Psoas muscle (tissue), 8 donors: Measurements from ENCODE around the gene RANBP9. TPM values are rescaled to one million over a fixed set of nuclear protein-coding genes. Genes with fewer than 3 reads are reported as not detected.

Experiments
- ATAC-seq, 4 donors: fragments of 200-7000 bp; cut with Tn5 transposase; one replicate each; pipeline ENCODE4 v1.9.1; 2020; ENCODE audit warnings: moderate library complexity in 3 of 4, mild to moderate bottlenecking in 2 of 4
- DNase-seq, 2 donors: peaks; one replicate each; pipeline ENCODE4 v3.0.0-alpha.2; 2020
- H3K27ac ChIP-seq: fragments of 200-600 bp; one replicate; pipeline ENCODE4 v1.8.0; 2022
- H3K27me3 ChIP-seq, 3 donors: fragments of 200-600 bp in 1 of 3; one replicate each; pipeline versions ENCODE4 v1.6.1 to v1.8.0; 2013 to 2022; ENCODE audit warnings: low read length in 2 of 3, mild to moderate bottlenecking in 2 of 3, moderate library complexity in 1 of 3; ENCODE audit not compliant: insufficient read depth in 3 of 3
- H3K36me3 ChIP-seq, 2 donors: fragments of 200-600 bp in 1 of 2; one replicate each; pipeline versions ENCODE4 v1.6.1 to v1.8.0; 2013 to 2022; ENCODE audit warnings: low read depth in 1 of 2, mild to moderate bottlenecking in 1 of 2, moderate library complexity in 1 of 2; ENCODE audit not compliant: insufficient read depth in 1 of 2
- H3K4me1 ChIP-seq: fragments of 200-600 bp; one replicate; pipeline ENCODE4 v1.8.0; 2022
- H3K4me3 ChIP-seq: fragments of 200-600 bp; one replicate; pipeline ENCODE4 v1.8.0; 2022; ENCODE audit warnings: mild to moderate bottlenecking
- H3K9me3 ChIP-seq: fragments of 200-600 bp; one replicate; pipeline ENCODE4 v1.8.0; 2022
- CTCF ChIP-seq: fragments of 200-600 bp; IDR thresholded peaks from one replicate; pipeline ENCODE4 v1.8.0; 2022; ENCODE audit warnings: antibody characterized with exemption
- WGBS, 3 donors: extraction: QIAGEN DNeasy Blood & Tissue Kit; methylation state at CpG; one replicate each; pipeline versions ENCODE4 v1.1.6 to v1.1.7; 2013; 5-methylcytosine and 5-hydroxymethylcytosine counted together
- intact Hi-C, 2 donors: fragments of 100-400 bp; cut with DNase I; formaldehyde crosslinking; loops; one replicate each; pipeline versions ENCODE4 v1.11.0 to v1.14.2; 2022
- polyA plus RNA-seq, 3 donors: library from polyadenylated mRNA; stranded (reverse); fragments of 200-250 nt; gene quantifications; one replicate each; pipeline ENCODE4 v1.2.3, GENCODE V29; 2013
- total RNA-seq, 4 donors: library from RNA; stranded (reverse); fragmentation: NEBNext Ultra II Directional in 2 of 4; extraction: Animal tissue kit (Norgen Biotek cat#: 25700) in 2 of 4; gene quantifications; one replicate each; pipeline versions ENCODE4 v1.2.1 to v1.2.4, GENCODE V29; 2021 to 2023
- donor health status: healthy with polysubstance abuse.
- donor health status: DM: no; HTN: no; CAD: no; lungs with moderate emphysema.
- donor health status: Bipolar disorder and iron deficiency.
- donor health status: healthy.
- donor health status: DM: yes; HTN: yes; CAD: no.
- donor health status: DM: no; HTN: no; CAD: no.
- donor health status: DM: no; HTN: no; CAD: no.
- donor health status: DM: yes; HTN: yes; CAD: no.

Gene RANBP9
- total and polyA plus RNA-seq, 7 donors = 22.3 to 72.6 (median 53.0) TPM

- Histone ChIP-seq H3K27me3 (no peaks in the 10 kb centered on the region), H3K4me1 (peaks cover 8% of the 10 kb centered on the region), H3K9me3 (no peaks in the 10 kb centered on the region), H3K36me3 (no peaks in the 10 kb centered on the region), H3K27ac (no peak overlapping the region), H3K4me3 (no peak overlapping the region)
- TF ChIP-seq CTCF = no peak
- intact Hi-C loops = no loop called here
- DNase-seq (no peak), ATAC-seq (no peak)
- 82 to 90% (median 83%) methylated on average over 3 of the region's 3 CpGs for WGBS, 3 donors
Measured at GRCh38 chr6:13715444-13715883, 3.8 kb upstream of the RANBP9 start.

GRCh38 chr6:13712599-13712898, 914 bp upstream of the RANBP9 start:
- ATAC-seq = no peak
- Histone ChIP-seq H3K4me1 (peaks cover 21% of the 10 kb centered on the region), H3K4me3 (peak overlapping the region; percentile 92), H3K9me3 (no peaks in the 10 kb centered on the region), H3K36me3 (no peaks in the 10 kb centered on the region), H3K27ac (peak overlapping the region; percentile 97), H3K27me3 (no peaks in the 10 kb centered on the region)
- no peak for DNase-seq
- intact Hi-C loops = loop anchor here (5.0 kb wide), 2 partner anchors 55 to 95 kb away; partner anchors contain the start of gene NOL7 (in 2 of the 2)
- WGBS, 3 donors = 0 to 1% (median 0%) methylated on average over 4 of the region's 4 CpGs
- no peak for TF ChIP-seq CTCF

GRCh38 chr6:13711324-13711732, 307 bp downstream of the RANBP9 start:
- TF ChIP-seq CTCF = peak; percentile 22
- 1 to 2% (median 1%) methylated on average over 17 to 62 of the region's 62 CpGs for WGBS, 3 donors
- no peaks in the 10 kb centered on the region for H3K36me3 ChIP-seq
- intact Hi-C loops = loop anchor here (2.0 to 5.0 kb wide), 3 partner anchors 56 to 103 kb away; partner anchors contain the start of genes NOL7 (in 2 of the 2) and MCUR1 (in 1 of the 2)
- H3K9me3 ChIP-seq = no peaks in the 10 kb centered on the region
- DNase-seq = no peak
- H3K27me3 ChIP-seq = no peaks in the 10 kb centered on the region
- peak overlapping the region; percentile 92 for H3K4me3 ChIP-seq
- peaks cover 25% of the 10 kb centered on the region for H3K4me1 ChIP-seq
- ATAC-seq = peak in 1 of 4 donors; percentile 55
- peak overlapping the region; percentile 97 for H3K27ac ChIP-seq

- H3K4me1 ChIP-seq = peaks cover 25% of the 10 kb centered on the region
- H3K36me3 ChIP-seq = no peaks in the 10 kb centered on the region
- H3K9me3 ChIP-seq = no peaks in the 10 kb centered on the region
- 0 to 1% (median 1%) methylated on average over 48 to 66 of the region's 73 CpGs for WGBS, 3 donors
- ATAC-seq (peak; percentile 1 to 36 (median 26)), DNase-seq (peak; percentile 55 to 69)
- intact Hi-C loops = loop anchor here (2.0 to 5.0 kb wide), 3 partner anchors 57 to 104 kb away; partner anchors contain the start of genes NOL7 (in 2 of the 2) and MCUR1 (in 1 of the 2)
- peak overlapping the region; percentile 97 for H3K27ac ChIP-seq
- H3K4me3 ChIP-seq = peak overlapping the region; percentile 92
- no peaks in the 10 kb centered on the region for H3K27me3 ChIP-seq
- TF ChIP-seq CTCF = no peak
Measured at GRCh38 chr6:13710552-13711323, 897 bp downstream of the RANBP9 start.
